OCI-LY7 (cell line): ENCODE data around the gene RASAL2.

Experiments used
- CTCF ChIP-seq: fragments of 200-600 bp; sonication (generic); conservative IDR thresholded peaks from 2 replicates; pipeline ENCODE4 v1.5.1; 2014; ENCODE audit warnings: mild to moderate bottlenecking, antibody characterized with exemption, low read length, moderate library complexity, mixed read lengths
- EZH2phosphoT487 ChIP-seq: fragments of 200-600 bp; sonication (generic); IDR thresholded peaks from 2 replicates; pipeline ENCODE4 v1.6.1; 2018; ENCODE audit warnings: low read depth, borderline replicate concordance, mild to moderate bottlenecking, mixed run types, antibody characterized with exemption, low read length, moderate library complexity, mixed read lengths

- TF ChIP-seq CTCF, result no peak
- no peak for TF ChIP-seq EZH2phosphoT487
Measured at GRCh38 chr1:178127482-178128191, 33.7 kb downstream of the RASAL2 start.
